Stimulated activated CD4-positive, alpha-beta T cell treated with anti-CD3 and anti-CD28 coated beads, Interleukin-4, amount 100 ng/mL, for 24 hours (primary cell): ENCODE measurements around the gene IGFL1.
"Not testable (repeated sequence)": the region's sequence is repeated elsewhere in the genome, so short reads cannot be mapped to it uniquely, and the experiment has no call there.

Source experiments
- DNase-seq: peaks from one replicate; pipeline ENCODE4 v3.0.0-alpha.2; 2020

The IGFL1 gene

GRCh38 chr19:46202872-46203860 is 26.4 kb upstream of the IGFL1 start:
- no peak for DNase-seq

DNA sequence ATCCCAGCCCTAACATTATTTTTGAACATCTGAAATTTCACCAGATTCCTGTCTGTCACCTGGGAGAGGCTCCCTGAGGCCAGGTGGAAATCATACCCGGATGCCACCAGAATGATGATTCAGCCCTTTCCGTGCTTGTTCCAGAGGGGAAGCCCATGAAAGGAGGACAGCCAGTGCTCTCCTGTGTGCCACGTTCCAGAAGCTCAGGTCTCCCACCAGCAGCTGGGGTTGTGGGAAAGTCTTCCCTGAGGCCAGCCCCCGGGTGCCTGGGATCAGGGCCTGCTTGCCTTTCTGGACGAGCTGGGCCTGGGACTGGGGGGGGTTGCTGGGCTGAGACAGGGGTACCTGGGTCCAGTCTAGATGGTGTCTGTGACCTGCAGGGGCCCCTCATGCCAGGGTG is 25.5 kb upstream of the IGFL1 start:
- no peak for DNase-seq

- DNase-seq: no peak
These were observed 24.2 kb upstream of the IGFL1 start for GRCh38 chr19:46205183-46205984.

DNA sequence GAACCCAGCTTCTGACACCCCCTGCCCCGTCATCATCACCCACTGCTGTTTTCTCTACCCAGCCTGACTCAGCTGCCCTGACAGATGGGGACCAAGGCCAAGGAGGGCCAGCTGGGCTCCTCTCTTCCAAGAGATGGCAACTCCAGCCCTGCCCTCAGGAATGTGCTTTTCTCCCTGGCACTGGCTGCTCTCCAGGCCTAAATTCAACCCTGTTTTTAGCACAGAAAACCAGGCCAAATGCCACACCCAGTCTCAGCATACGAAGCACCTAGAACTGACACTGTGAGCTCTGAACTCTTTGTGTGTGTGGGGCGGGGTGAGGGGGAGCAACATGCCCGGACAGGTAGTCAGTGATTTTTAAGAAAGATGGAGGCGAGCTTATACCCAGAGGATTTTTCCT is 23.4 kb upstream of the IGFL1 start:
- DNase-seq: no peak

DNA sequence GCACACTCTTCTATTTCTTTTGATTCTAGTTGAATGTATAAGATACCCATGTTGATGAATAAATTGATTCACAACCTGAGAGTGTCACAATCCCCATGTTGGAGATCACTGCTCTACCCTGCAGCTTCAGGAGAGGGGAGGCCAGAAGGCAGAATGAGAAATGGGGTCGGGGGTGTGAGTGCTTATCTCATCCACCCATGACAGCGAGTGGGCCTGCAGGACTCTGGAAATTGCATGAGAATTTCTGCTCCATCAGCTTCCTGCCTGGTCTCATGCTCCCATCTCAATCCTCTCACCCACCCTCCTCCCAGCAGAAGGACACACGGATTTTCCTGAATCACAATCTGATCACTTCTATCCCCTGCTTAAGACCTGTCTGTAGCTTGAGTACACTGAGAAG is 22.9 kb upstream of the IGFL1 start:
- no peak for DNase-seq

GRCh38 chr19:46207858-46208257 is 21.7 kb upstream of the IGFL1 start:
- DNase-seq: not testable (repeated sequence)

DNA sequence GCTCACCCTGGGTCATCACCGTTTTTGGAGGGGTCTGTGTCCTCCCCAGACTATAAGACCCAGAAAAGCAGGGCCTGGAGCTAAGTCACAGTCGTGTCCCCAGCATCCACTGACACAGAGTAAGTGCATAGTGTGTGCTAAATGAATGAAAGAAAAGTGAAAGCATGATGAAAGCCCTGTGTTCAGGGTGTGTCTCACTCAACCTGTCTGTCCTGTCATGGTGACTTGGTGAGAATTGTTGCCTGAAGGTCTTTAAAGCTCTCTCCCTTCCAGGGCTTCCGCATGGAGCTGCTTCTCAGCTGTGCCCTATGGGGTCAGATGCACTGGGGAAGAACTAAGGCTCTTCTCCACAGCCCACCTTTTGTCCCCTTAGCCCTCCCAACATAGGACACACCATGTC is 20.5 kb upstream of the IGFL1 start:
- no peak for DNase-seq

GRCh38 chr19:46209472-46209871 is 20.1 kb upstream of the IGFL1 start:
- no peak for DNase-seq

- no peak for DNase-seq
These were observed 18.9 kb upstream of the IGFL1 start for GRCh38 chr19:46210669-46211068.

DNA sequence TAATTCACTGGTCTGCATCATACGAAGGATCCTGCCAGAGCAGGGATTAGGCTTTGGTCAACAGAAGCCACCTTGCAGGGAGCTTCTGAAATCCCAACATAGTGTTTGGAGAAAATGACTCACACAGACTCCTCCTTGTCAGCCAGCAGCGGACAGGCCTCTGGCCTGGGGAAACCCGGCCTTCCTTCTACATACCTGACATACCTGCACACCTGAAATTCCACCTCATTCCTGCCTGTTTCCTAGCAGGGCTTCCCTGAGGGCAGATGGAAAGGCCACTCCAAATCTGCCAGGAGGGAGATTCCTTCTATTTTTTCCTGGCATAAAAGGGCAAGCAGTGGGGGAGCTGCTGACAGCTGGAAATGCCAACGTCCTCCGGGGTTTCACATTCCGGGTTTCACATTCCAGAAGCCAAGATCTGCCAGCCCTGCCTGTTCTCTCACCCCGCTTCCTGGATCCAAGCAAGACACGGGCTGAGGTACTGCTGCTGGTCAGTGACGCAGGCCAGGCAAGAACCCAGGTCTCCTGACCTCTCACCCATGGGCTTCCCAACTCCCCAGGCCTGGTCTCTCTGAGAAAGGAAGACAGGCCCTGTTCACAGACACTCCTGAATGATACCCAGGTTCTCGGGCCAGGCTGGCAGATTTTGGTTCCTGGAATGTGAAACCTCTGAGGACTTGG is 18.2 kb upstream of the IGFL1 start:
- DNase-seq: no peak

DNA sequence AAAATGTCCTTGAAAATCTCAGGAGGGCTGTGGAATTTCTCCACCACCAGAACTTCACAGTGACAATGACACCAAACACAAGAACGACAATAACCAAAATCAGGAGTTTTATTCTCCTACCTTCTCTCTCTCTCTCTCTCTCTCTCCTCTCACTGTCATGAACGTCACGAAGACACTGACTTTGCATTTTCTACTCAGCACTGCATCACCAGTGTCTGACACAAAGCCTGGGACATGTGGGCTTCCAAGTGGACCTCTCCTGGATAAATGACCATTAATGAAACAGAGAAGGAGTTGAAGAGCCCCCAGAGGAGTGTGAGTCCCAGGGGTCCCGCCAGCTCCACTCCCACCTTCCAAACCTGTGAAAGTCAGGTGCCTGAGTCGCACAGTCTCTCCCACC is 16.9 kb upstream of the IGFL1 start:
- not testable (repeated sequence) for DNase-seq

- no peak for DNase-seq
These were observed 16.4 kb upstream of the IGFL1 start for GRCh38 chr19:46213156-46213555.

GRCh38 chr19:46213806-46214205 is 15.7 kb upstream of the IGFL1 start:
- DNase-seq: no peak

DNA sequence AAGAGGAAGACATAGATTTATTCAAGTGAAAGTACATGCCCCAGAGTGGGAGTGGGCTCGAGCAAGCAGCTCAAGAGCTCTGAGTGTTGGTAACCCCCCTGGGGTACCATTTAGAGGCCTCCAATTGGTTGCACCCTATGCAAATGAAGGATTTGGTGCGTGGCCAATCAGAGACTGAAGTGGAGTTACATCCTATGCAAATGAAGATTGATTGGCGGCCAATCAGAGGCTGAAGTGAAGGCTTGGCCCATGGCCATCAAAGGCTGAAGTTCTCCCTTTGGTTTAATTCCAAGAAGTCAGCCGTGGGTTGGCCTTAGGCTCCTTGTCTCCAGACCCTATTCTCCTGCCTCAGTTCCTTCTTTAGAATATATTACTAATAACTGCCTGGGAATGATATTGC is 12.9 kb upstream of the IGFL1 start:
- no peak for DNase-seq

- DNase-seq: no peak
These were observed 12.1 kb upstream of the IGFL1 start for GRCh38 chr19:46217476-46217875.

GRCh38 chr19:46218160-46218559 is 11.4 kb upstream of the IGFL1 start:
- DNase-seq: peak; percentile 26

- no peak for DNase-seq
These were observed 9.4 kb upstream of the IGFL1 start for GRCh38 chr19:46220038-46220615.

DNA sequence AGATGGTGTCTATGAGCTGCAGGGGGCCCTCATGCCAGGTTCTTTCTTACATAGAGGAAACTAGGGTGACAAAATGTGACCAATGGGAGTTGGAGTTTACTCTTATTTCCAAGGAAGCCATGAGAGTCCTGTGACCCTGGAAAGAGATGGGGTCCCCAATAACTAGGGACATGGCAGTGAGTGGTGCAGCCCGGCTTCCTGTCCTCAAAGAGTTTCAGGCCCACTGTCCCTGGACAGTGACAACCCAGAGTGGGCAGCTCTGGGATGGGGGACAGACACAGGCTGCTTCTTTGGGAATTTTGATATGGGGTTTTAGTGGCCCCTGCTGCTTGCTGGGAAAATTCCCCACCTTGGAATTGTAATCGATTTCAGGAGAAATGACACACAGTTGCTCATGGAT is 8.4 kb upstream of the IGFL1 start:
- no peak for DNase-seq

DNA sequence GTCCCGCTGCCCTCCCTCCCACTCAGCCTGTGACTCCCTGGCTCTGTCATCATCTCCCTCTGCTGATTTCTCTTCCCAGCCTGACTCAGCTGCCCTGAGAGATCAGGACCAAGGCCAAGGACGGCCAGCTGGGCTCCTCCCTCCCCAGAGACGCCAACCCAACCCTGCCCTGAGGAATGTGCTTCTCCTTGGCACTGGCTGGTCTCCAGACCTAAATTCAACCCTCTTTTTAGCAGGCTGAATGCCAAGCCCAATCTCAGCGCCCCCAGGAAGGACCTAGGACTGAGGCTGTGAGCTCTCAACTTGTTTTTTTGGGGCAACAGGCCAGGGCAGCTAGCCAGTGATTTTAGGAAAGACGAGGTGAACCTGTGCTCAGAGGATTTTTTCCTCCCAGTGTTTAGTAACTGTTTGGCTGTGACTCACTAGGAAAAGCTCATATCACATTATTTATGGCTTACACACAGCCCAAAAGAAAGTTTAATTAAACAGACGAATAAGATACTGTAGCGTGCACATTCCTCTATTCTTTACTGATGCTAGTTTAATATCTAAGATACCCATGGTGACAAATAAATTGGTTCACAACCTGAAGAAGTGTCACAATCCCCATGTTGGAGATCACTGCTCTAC is 7.4 kb upstream of the IGFL1 start:
- DNase-seq: no peak

DNA sequence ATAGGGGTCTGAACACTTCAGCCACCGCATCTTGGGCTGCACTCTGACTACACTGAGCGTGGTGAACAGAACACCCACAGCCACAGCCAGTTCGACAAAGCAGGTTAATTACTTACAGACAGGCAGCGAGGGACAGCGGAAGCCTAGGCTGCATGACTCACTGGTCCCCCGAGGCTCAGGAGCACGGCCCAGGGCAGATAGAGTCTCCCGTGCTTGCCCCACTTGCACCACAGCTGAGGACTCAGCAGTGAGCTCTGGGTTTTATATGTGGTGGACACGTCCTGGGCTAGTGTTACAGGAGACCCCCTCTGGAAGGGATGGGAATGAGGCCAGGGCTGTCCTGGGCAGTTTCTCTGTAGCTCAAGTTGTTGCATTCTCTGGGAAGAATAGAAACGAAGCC is 5.8 kb upstream of the IGFL1 start:
- DNase-seq: not testable (repeated sequence)

DNA sequence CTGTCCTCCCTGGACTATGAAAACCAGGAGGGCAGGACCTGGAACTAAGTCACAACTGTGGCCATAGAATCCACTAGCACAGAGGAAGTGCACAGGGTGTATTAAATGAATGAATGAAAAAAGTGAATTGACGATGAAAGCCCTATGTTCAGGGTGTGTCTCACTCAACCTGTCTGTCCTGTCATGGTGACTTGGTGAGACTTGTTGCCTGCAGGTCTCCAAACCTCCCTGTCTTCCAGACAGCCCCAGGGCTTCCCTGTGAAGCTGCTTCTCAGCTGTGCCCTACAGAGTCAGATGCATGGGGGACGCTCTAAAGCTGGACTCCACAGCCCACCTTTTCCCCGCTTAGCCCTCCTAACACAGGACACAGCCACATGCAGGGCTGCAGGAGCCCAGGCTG is 4.8 kb upstream of the IGFL1 start:
- no peak for DNase-seq

- DNase-seq: no peak
These were observed 4.0 kb upstream of the IGFL1 start for GRCh38 chr19:46225558-46226004.
